ENCODE measurements around the gene KRTAP4-8.

GRCh38 chr17:41054025-41054424, 43.9 kb downstream of the KRTAP4-8 start:
- TF ChIP-seq, protein P1, sequence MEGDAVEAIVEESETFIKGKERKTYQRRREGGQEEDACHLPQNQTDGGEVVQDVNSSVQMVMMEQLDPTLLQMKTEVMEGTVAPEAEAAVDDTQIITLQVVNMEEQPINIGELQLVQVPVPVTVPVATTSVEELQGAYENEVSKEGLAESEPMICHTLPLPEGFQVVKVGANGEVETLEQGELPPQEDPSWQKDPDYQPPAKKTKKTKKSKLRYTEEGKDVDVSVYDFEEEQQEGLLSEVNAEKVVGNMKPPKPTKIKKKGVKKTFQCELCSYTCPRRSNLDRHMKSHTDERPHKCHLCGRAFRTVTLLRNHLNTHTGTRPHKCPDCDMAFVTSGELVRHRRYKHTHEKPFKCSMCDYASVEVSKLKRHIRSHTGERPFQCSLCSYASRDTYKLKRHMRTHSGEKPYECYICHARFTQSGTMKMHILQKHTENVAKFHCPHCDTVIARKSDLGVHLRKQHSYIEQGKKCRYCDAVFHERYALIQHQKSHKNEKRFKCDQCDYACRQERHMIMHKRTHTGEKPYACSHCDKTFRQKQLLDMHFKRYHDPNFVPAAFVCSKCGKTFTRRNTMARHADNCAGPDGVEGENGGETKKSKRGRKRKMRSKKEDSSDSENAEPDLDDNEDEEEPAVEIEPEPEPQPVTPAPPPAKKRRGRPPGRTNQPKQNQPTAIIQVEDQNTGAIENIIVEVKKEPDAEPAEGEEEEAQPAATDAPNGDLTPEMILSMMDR (conservative IDR thresholded peaks at IDR 0.05; ENCODE audit: low read length) = no peak
- no peak for TF ChIP-seq EZH2phosphoT487 (IDR thresholded peaks at IDR 0.05; ENCODE audit: borderline replicate concordance, low read depth, low read length)

Data from OCI-LY7 (cell line).